ENCODE data around the gene ZDHHC22.

GRCh38 chr14:77155083-77155482 is 13.5 kb upstream of the ZDHHC22 start:
- no peak for TF ChIP-seq CTCF (IDR thresholded peaks at IDR 0.05)
- TF ChIP-seq POLR2A (IDR thresholded peaks at IDR 0.05): no peak

All from adrenal gland (tissue), 5 donors.